Prostate gland (tissue), 2 donors: ENCODE data around the gene TSHZ2. TPM values are rescaled to one million over a fixed set of nuclear protein-coding genes. Genes with fewer than 3 reads are reported as not detected.
A peak's percentile ranks its signal among the peaks of the same experiment; 100 is the strongest.

ENCODE experiments used
- DNase-seq: peaks from one replicate; pipeline ENCODE4 v3.0.0-alpha.2; 2019; ENCODE audit warnings: low spot score
- H3K27ac ChIP-seq, 2 donors: fragments of 200-600 bp; sonication (generic); 2 replicates each; pipeline ENCODE4 v1.5.1; 2017 to 2019
- H3K27me3 ChIP-seq: fragments of 200-600 bp; sonication (generic); replicated peaks from 2 replicates; pipeline ENCODE4 v1.5.1; 2019; ENCODE audit not compliant: insufficient read depth
- H3K36me3 ChIP-seq, 2 donors: fragments of 200-600 bp; sonication (generic); 1 replicate in 1 of 2; 2 replicates in 1 of 2; pipeline versions ENCODE4 v1.5.1 to v1.8.1; 2017 to 2019
- H3K4me1 ChIP-seq: fragments of 200-600 bp; sonication (generic); replicated peaks from 2 replicates; pipeline ENCODE4 v1.5.1; 2019
- H3K4me3 ChIP-seq, 2 donors: fragments of 200-600 bp; sonication (generic); 2 replicates each; pipeline ENCODE4 v1.5.1; 2017 to 2019
- H3K9me3 ChIP-seq: fragments of 200-600 bp; sonication (generic); 2 replicates; pipeline ENCODE4 v1.5.1; 2017
- CTCF ChIP-seq, 4 experiments: fragments of 200-600 bp in 2 of 4; fragments of 450-650 bp in 2 of 4; sonication (generic) in 2 of 4; IDR thresholded peaks; 1 replicate in 3 of 4; 2 replicates in 1 of 4; pipeline ENCODE4 v1.5.1; 2016 to 2019; ENCODE audit warnings: antibody characterized with exemption in 4 of 4, mild to moderate bottlenecking in 2 of 4, moderate library complexity in 2 of 4
- POLR2A ChIP-seq: fragments of 450-650 bp; IDR thresholded peaks from one replicate; pipeline ENCODE4 v1.6.1; 2016; ENCODE audit warnings: antibody characterized with exemption, mild to moderate bottlenecking
- POLR2AphosphoS5 ChIP-seq: sonication (generic); formaldehyde crosslinking; IDR thresholded peaks from one replicate; pipeline ENCODE4 v1.6.1; 2017; ENCODE audit warnings: antibody characterized with exemption
- whole genome bisulfite sequencing: methylation state at CpG from one replicate; pipeline ENCODE4 v1.1.5; 2018; 5-methylcytosine and 5-hydroxymethylcytosine counted together
- intact Hi-C: fragments of 100-400 bp; cut with DNase I; formaldehyde crosslinking; loops from one replicate; pipeline ENCODE4 v1.14.2; 2022
- total RNA-seq, 2 donors: library from RNA; depleted of rRNA; stranded (reverse); fragments of >200 nt; gene quantifications; one replicate each; pipeline ENCODE4 v1.1.0, GENCODE V29; 2016

Gene TSHZ2
- total RNA-seq, 2 donors from 2014 or later, result 9.8 to 35.1 TPM

GRCh38 chr20:53258741-53259140 is 286.6 kb downstream of the TSHZ2 start:
- H3K27me3 ChIP-seq, result no peaks in the 10 kb centered on the region
- no peaks in the 10 kb centered on the region for H3K36me3 ChIP-seq
- H3K4me1 ChIP-seq, result no peaks in the 10 kb centered on the region
- WGBS, result 53% methylated on average over 6 of the region's 6 CpGs
- no peaks in the 10 kb centered on the region for H3K9me3 ChIP-seq
- intact Hi-C loops, result no loop called here
- peak; percentile 29 for DNase-seq
- H3K4me3 ChIP-seq, result no peak overlapping the region
- no peak for TF ChIP-seq CTCF (IDR thresholded peaks at IDR 0.05)
- peak; percentile 40 for TF ChIP-seq POLR2AphosphoS5
- no peak overlapping the region for H3K27ac ChIP-seq

- no peaks in the 10 kb centered on the region for H3K9me3 ChIP-seq
- H3K27me3 ChIP-seq, result no peaks in the 10 kb centered on the region
- H3K4me1 ChIP-seq, result no peaks in the 10 kb centered on the region
- intact Hi-C loops, result no loop called here
- WGBS, result 81% methylated on average over 3 of the region's 3 CpGs
- H3K36me3 ChIP-seq, result no peaks in the 10 kb centered on the region
- H3K4me3 ChIP-seq, result no peak overlapping the region
- no peak overlapping the region for H3K27ac ChIP-seq
- no peak for TF ChIP-seq CTCF (IDR thresholded peaks at IDR 0.05)
- TF ChIP-seq POLR2AphosphoS5, result no peak
- no peak for TF ChIP-seq POLR2A
- DNase-seq, result no peak
Measured at GRCh38 chr20:53260168-53260567, 288.0 kb downstream of the TSHZ2 start.

GRCh38 chr20:53260591-53260990 is 288.4 kb downstream of the TSHZ2 start:
- H3K36me3 ChIP-seq, result no peaks in the 10 kb centered on the region
- 87% methylated on average over 2 of the region's 2 CpGs for WGBS
- TF ChIP-seq POLR2AphosphoS5 (no peak), CTCF (IDR thresholded peaks at IDR 0.05) (no peak), POLR2A (no peak)
- no peaks in the 10 kb centered on the region for H3K4me1 ChIP-seq
- no peaks in the 10 kb centered on the region for H3K9me3 ChIP-seq
- H3K27ac ChIP-seq, result no peak overlapping the region
- DNase-seq, result no peak
- intact Hi-C loops, result no loop called here
- no peaks in the 10 kb centered on the region for H3K27me3 ChIP-seq
- no peak overlapping the region for H3K4me3 ChIP-seq

- TF ChIP-seq POLR2AphosphoS5, result no peak
- no peak for TF ChIP-seq CTCF (IDR thresholded peaks at IDR 0.05)
- no peak for TF ChIP-seq POLR2A
- no peak for DNase-seq
- intact Hi-C loops, result no loop called here
- Histone ChIP-seq H3K27ac (no peak overlapping the region), H3K27me3 (no peaks in the 10 kb centered on the region), H3K9me3 (no peaks in the 10 kb centered on the region), H3K4me3 (no peak overlapping the region), H3K36me3 (no peaks in the 10 kb centered on the region), H3K4me1 (no peaks in the 10 kb centered on the region)
- WGBS, result 49% methylated on average over 7 of the region's 7 CpGs
Measured at GRCh38 chr20:53262365-53262764, 290.2 kb downstream of the TSHZ2 start.

GRCh38 chr20:53263554-53264438 is 291.6 kb downstream of the TSHZ2 start:
- no peaks in the 10 kb centered on the region for H3K9me3 ChIP-seq
- intact Hi-C loops, result no loop called here
- WGBS, result 87% methylated on average over 8 of the region's 8 CpGs

More at GRCh38 chr20:53263554-53264438, 291.6 kb downstream of the TSHZ2 start:
- H3K27me3 ChIP-seq, result no peaks in the 10 kb centered on the region
- no peak overlapping the region for H3K4me3 ChIP-seq
- no peak overlapping the region for H3K27ac ChIP-seq
- no peaks in the 10 kb centered on the region for H3K36me3 ChIP-seq
- no peak for DNase-seq
- H3K4me1 ChIP-seq, result no peaks in the 10 kb centered on the region
- TF ChIP-seq POLR2A, result no peak
- TF ChIP-seq CTCF (IDR thresholded peaks at IDR 0.05), result no peak
- TF ChIP-seq POLR2AphosphoS5, result no peak
